Right cardiac atrium (tissue), 5 donors: ENCODE measurements around the gene PTPRJ. TPM values are rescaled to one million over a fixed set of nuclear protein-coding genes. Genes with fewer than 3 reads are reported as not detected.
"Not testable (repeated sequence)": the region's sequence is repeated elsewhere in the genome, so short reads cannot be mapped to it uniquely, and the experiment has no call there.

ENCODE experiments used
- ATAC-seq, 2 donors: fragments of 200-7000 bp; cut with Tn5 transposase; one replicate each; pipeline versions ENCODE4 v1.8.0 to v1.9.1; 2020; ENCODE audit warnings: moderate library complexity in 2 of 2, mild to moderate bottlenecking in 1 of 2
- DNase-seq, 3 donors: peaks; one replicate each; pipeline ENCODE4 v3.0.0-alpha.2; 2020
- H3K27ac ChIP-seq: one replicate; pipeline ENCODE4 v1.5.1; 2013; ENCODE audit warnings: mild to moderate bottlenecking, low read length, control low read depth, moderate library complexity
- H3K27me3 ChIP-seq: one replicate; pipeline ENCODE4 v1.6.1; 2013; ENCODE audit not compliant: control insufficient read depth, insufficient read depth
- H3K4me1 ChIP-seq: one replicate; pipeline ENCODE4 v1.6.1; 2013; ENCODE audit warnings: low read length; ENCODE audit not compliant: control insufficient read depth, insufficient read depth
- H3K4me3 ChIP-seq: one replicate; pipeline ENCODE4 v1.5.1; 2013; ENCODE audit warnings: low read length, control low read depth
- H3K9me3 ChIP-seq: one replicate; pipeline ENCODE4 v1.6.1; 2013; ENCODE audit warnings: low read length; ENCODE audit not compliant: control insufficient read depth
- WGBS: extraction: QIAGEN DNeasy Blood & Tissue Kit; methylation state at CpG from one replicate; pipeline ENCODE4 v1.1.7; 2013; 5-methylcytosine and 5-hydroxymethylcytosine counted together
- intact Hi-C, 4 donors: fragments of 100-400 bp; cut with DNase I; formaldehyde crosslinking; loops; one replicate each; pipeline versions ENCODE4 v1.11.0 to v1.14.0; 2022 to 2023
- polyA plus RNA-seq: library from polyadenylated mRNA; stranded (reverse); fragments of 200-250 nt; gene quantifications from one replicate; pipeline ENCODE4 v1.2.3, GENCODE V29; 2013
- total RNA-seq, 4 donors: library from RNA; stranded (reverse); fragmentation: NEBNext Ultra II Directional; extraction: Animal tissue kit (Norgen Biotek cat#: 25700); gene quantifications; one replicate each; pipeline ENCODE4 v1.2.1, GENCODE V29; 2021
- donor health status: healthy with polysubstance abuse.
- donor health status: DM: no; HTN: yes; CAD: no.
- donor health status: DM: no; HTN: no; CAD: no.
- donor health status: DM: no; HTN: yes; CAD: no; lungs with severe emphysema.
- donor health status: DM: yes; HTN: yes; CAD: no.

PTPRJ gene
- total and polyA plus RNA-seq, 5 donors = 1.8 to 8.7 (median 6.4) TPM

GRCh38 chr11:48138222-48138621 lies 157.9 kb downstream of the PTPRJ start:
- Histone ChIP-seq H3K4me1 (no peaks in the 10 kb centered on the region), H3K27ac (no peak overlapping the region), H3K27me3 (no peaks in the 10 kb centered on the region), H3K9me3 (no peaks in the 10 kb centered on the region), H3K4me3 (no peak overlapping the region)
- intact Hi-C loops = no loop called here
- ATAC-seq = no peak
- DNase-seq = no peak

- H3K9me3 ChIP-seq, intact Hi-C loops, H3K27ac ChIP-seq, H3K4me3 ChIP-seq, H3K4me1 ChIP-seq, DNase-seq, H3K27me3 ChIP-seq, ATAC-seq: not testable (repeated sequence)
- WGBS = 94% methylated on average over 3 of the region's 3 CpGs
These were observed 159.5 kb downstream of the PTPRJ start for GRCh38 chr11:48139896-48140295.

GRCh38 chr11:48141475-48142122 lies 161.2 kb downstream of the PTPRJ start:
- Histone ChIP-seq H3K4me3 (no peak overlapping the region), H3K27me3 (no peaks in the 10 kb centered on the region), H3K9me3 (no peaks in the 10 kb centered on the region), H3K4me1 (no peaks in the 10 kb centered on the region), H3K27ac (no peak overlapping the region)
- DNase-seq (no peak), ATAC-seq (peak in 1 of 2 donors; percentile 36)
- intact Hi-C loops = no loop called here
- WGBS = 62% methylated on average over 3 of the region's 3 CpGs

GRCh38 chr11:48142889-48143288 lies 162.5 kb downstream of the PTPRJ start:
- no peak overlapping the region for H3K4me3 ChIP-seq
- no peak for ATAC-seq
- intact Hi-C loops = no loop called here
- no peak for DNase-seq
- WGBS = 92% methylated on average over 4 of the region's 4 CpGs
- no peaks in the 10 kb centered on the region for H3K9me3 ChIP-seq
- H3K27ac ChIP-seq = no peak overlapping the region
- H3K4me1 ChIP-seq = no peaks in the 10 kb centered on the region
- no peaks in the 10 kb centered on the region for H3K27me3 ChIP-seq

- ATAC-seq = no peak
- DNase-seq = no peak
- no peak overlapping the region for H3K4me3 ChIP-seq
- intact Hi-C loops = no loop called here
- H3K27me3 ChIP-seq = no peaks in the 10 kb centered on the region
- H3K9me3 ChIP-seq = no peaks in the 10 kb centered on the region
- WGBS = 82% methylated on average over 3 of the region's 3 CpGs
- H3K27ac ChIP-seq = no peak overlapping the region
- no peaks in the 10 kb centered on the region for H3K4me1 ChIP-seq
These were observed 168.4 kb downstream of the PTPRJ start for GRCh38 chr11:48148749-48149148.

- H3K27me3 ChIP-seq = no peaks in the 10 kb centered on the region
- DNase-seq (no peak), ATAC-seq (no peak)
- WGBS = 72% methylated on average over 4 of the region's 4 CpGs
- no peak overlapping the region for H3K4me3 ChIP-seq
- intact Hi-C loops = no loop called here
- H3K27ac ChIP-seq = no peak overlapping the region
- H3K4me1 ChIP-seq = no peaks in the 10 kb centered on the region
- no peaks in the 10 kb centered on the region for H3K9me3 ChIP-seq
These were observed 169.9 kb downstream of the PTPRJ start for GRCh38 chr11:48150213-48150612.

- no peak for ATAC-seq
- WGBS = 74% methylated on average over 3 of the region's 3 CpGs
These were observed 173.8 kb downstream of the PTPRJ start for GRCh38 chr11:48154151-48154550.

GRCh38 chr11:48161951-48162884 lies 181.9 kb downstream of the PTPRJ start:
- intact Hi-C loops = no loop called here
- H3K27me3 ChIP-seq = no peaks in the 10 kb centered on the region
- no peak for ATAC-seq
- no peak for DNase-seq
- H3K27ac ChIP-seq = no peak overlapping the region
- no peaks in the 10 kb centered on the region for H3K9me3 ChIP-seq
- 56% methylated on average over 6 of the region's 6 CpGs for WGBS
- H3K4me1 ChIP-seq = no peaks in the 10 kb centered on the region
- H3K4me3 ChIP-seq = no peak overlapping the region

More at GRCh38 chr11:48154151-48154550, 173.8 kb downstream of the PTPRJ start:
- Histone ChIP-seq H3K4me3 (no peak overlapping the region), H3K4me1 (no peaks in the 10 kb centered on the region), H3K27me3 (no peaks in the 10 kb centered on the region), H3K27ac (no peak overlapping the region), H3K9me3 (no peaks in the 10 kb centered on the region)
- DNase-seq = no peak
- intact Hi-C loops = no loop called here

GRCh38 chr11:48162885-48163268 lies 182.5 kb downstream of the PTPRJ start:
- Histone ChIP-seq H3K4me3 (no peak overlapping the region), H3K27me3 (no peaks in the 10 kb centered on the region), H3K9me3 (no peaks in the 10 kb centered on the region), H3K27ac (no peak overlapping the region), H3K4me1 (no peaks in the 10 kb centered on the region)
- no peak for DNase-seq
- no peak for ATAC-seq
- 61% methylated on average over 1 of the region's 1 CpG for WGBS
- intact Hi-C loops = no loop called here

GRCh38 chr11:48163360-48164100 lies 183.2 kb downstream of the PTPRJ start:
- ATAC-seq (no peak), DNase-seq (no peak)
- no peak overlapping the region for H3K4me3 ChIP-seq
- no peaks in the 10 kb centered on the region for H3K27me3 ChIP-seq
- intact Hi-C loops = no loop called here
- H3K9me3 ChIP-seq = no peaks in the 10 kb centered on the region
- no peak overlapping the region for H3K27ac ChIP-seq
- WGBS = 91% methylated on average over 12 of the region's 12 CpGs
- no peaks in the 10 kb centered on the region for H3K4me1 ChIP-seq

- no peaks in the 10 kb centered on the region for H3K9me3 ChIP-seq
- no peak for DNase-seq
- no peak for ATAC-seq
- H3K4me3 ChIP-seq = no peak overlapping the region
- H3K27me3 ChIP-seq = no peaks in the 10 kb centered on the region
- H3K4me1 ChIP-seq = peaks cover 4% of the 10 kb centered on the region
- intact Hi-C loops = no loop called here
- no peak overlapping the region for H3K27ac ChIP-seq
These were observed 184.5 kb downstream of the PTPRJ start for GRCh38 chr11:48164836-48165235.
